Endothelial cell of umbilical vein (primary cell): ENCODE results near the gene C2CD4D. TPM values are rescaled to one million over a fixed set of nuclear protein-coding genes. Genes with fewer than 3 reads are reported as not detected.
A peak's percentile ranks its signal among the peaks of the same experiment; 100 is the strongest.

Experiments
- BruUV-seq: library from RNA; stranded (reverse); fragments of 400-500 nt; replicated peaks from 2 replicates; lab custom pipeline; 2021; lab: Mats Ljungman, UMichigan
- CTCF ChIA-PET: fragments of 300-600, 350-600 bp; sonication (Branson Sonifier 250); formaldehyde crosslinking; loops from one replicate; lab custom pipeline; 2021; ENCODE audit warnings: antibody characterized with exemption, inconsistent platforms; lab: Charles Lee
- POLR2A ChIA-PET: fragments of 300-600, 350-600 bp; sonication (Branson Sonifier 250); formaldehyde crosslinking; loops from one replicate; lab custom pipeline; 2021; ENCODE audit warnings: antibody characterized with exemption, inconsistent platforms; lab: Charles Lee
- DNase-seq: peaks from one replicate; pipeline ENCODE4 v3.0.0-alpha.2; 2011; ENCODE audit warnings: low read depth, low spot score
- FAIRE-seq: peaks from 2 replicates; lab custom pipeline; 2011; peaks lifted over from hg19 to GRCh38; lab: Jason Lieb, UNC
- H2AFZ ChIP-seq: 2 replicates; pipeline ENCODE4 v1.6.0; 2012; ENCODE audit warnings: low read depth, low read length, control low read depth, inconsistent platforms
- H3K27ac ChIP-seq: 2 replicates; pipeline ENCODE4 v1.5.1; 2011; ENCODE audit warnings: low read depth, mild to moderate bottlenecking, control low read depth, low read length, moderate library complexity; ENCODE audit not compliant: insufficient read depth
- H3K27me3 ChIP-seq, 2 experiments: 2 replicates each; pipeline versions ENCODE4 v1.6.0 to v1.6.1; 2011; ENCODE audit warnings: low read length in 2 of 2, mixed read lengths in 1 of 2; ENCODE audit not compliant: control insufficient read depth in 2 of 2, insufficient read depth in 2 of 2
- H3K36me3 ChIP-seq, 2 experiments: 2 replicates in 1 of 2; 3 replicates in 1 of 2; pipeline ENCODE4 v1.5.1; 2011; ENCODE audit warnings: low read length in 2 of 2, mild to moderate bottlenecking in 1 of 2, moderate library complexity in 1 of 2; ENCODE audit not compliant: control insufficient read depth in 2 of 2, insufficient read depth in 2 of 2; ENCODE audit errors: extremely low read depth in 1 of 2
- H3K4me1 ChIP-seq: 3 replicates; pipeline ENCODE4 v1.5.1; 2011; ENCODE audit warnings: mild to moderate bottlenecking, low read length; ENCODE audit not compliant: control insufficient read depth, insufficient read depth; ENCODE audit errors: extremely low read depth
- H3K4me2 ChIP-seq: 2 replicates; pipeline ENCODE4 v1.6.1; 2011; ENCODE audit warnings: low read length, control low read depth, mixed read lengths; ENCODE audit not compliant: insufficient read depth
- H3K4me3 ChIP-seq, 3 experiments: fragments of 200-600 bp in 1 of 3; sonication (generic), shearing (Covaris generic) in 1 of 3; replicated peaks in 1 of 3; 2 replicates each; pipeline ENCODE4 v1.5.1; 2011 to 2016; ENCODE audit warnings: control low read depth in 3 of 3, low read length in 3 of 3, mild to moderate bottlenecking in 2 of 3, inconsistent platforms in 1 of 3, low read depth in 1 of 3, moderate library complexity in 1 of 3; ENCODE audit not compliant: insufficient read depth in 1 of 3
- H3K79me2 ChIP-seq: 2 replicates; pipeline ENCODE4 v1.6.0; 2012; ENCODE audit warnings: low read length, inconsistent platforms; ENCODE audit not compliant: control insufficient read depth, insufficient read depth
- H3K9ac ChIP-seq: replicated peaks from 2 replicates; pipeline ENCODE3; 2011; ENCODE audit warnings: low read length, control low read depth; ENCODE audit not compliant: insufficient read depth; ENCODE audit errors: extremely low read depth
- H3K9me1 ChIP-seq: replicated peaks from 3 replicates; pipeline ENCODE4 v1.6.0; 2011; ENCODE audit warnings: mild to moderate bottlenecking, low read length; ENCODE audit not compliant: control insufficient read depth, insufficient read depth; ENCODE audit errors: extremely low read depth
- H3K9me3 ChIP-seq: replicated peaks from 2 replicates; pipeline ENCODE4 v1.5.1; 2012; ENCODE audit warnings: low read length, inconsistent platforms; ENCODE audit not compliant: control insufficient read depth, insufficient read depth
- H4K20me1 ChIP-seq: replicated peaks from 2 replicates; pipeline ENCODE3; 2011; ENCODE audit warnings: mild to moderate bottlenecking, low read length; ENCODE audit not compliant: control insufficient read depth, insufficient read depth; ENCODE audit errors: extremely low read depth
- EZH2 ChIP-seq: IDR thresholded peaks from 2 replicates; pipeline ENCODE4 v1.6.1; 2012; ENCODE audit warnings: borderline replicate concordance, low read depth, mild to moderate bottlenecking, moderate library complexity, low read length, inconsistent platforms; ENCODE audit not compliant: severe bottlenecking
- GATA2 ChIP-seq: IDR thresholded peaks from 2 replicates; pipeline ENCODE4 v1.7.0; 2011; ENCODE audit warnings: low read depth, mild to moderate bottlenecking, moderate library complexity, mixed read lengths, low read length; ENCODE audit not compliant: insufficient read length, insufficient read depth
- JUN ChIP-seq: IDR thresholded peaks from 2 replicates; pipeline ENCODE4 v1.6.1; 2011; ENCODE audit warnings: borderline replicate concordance, low read depth; ENCODE audit not compliant: insufficient read length, insufficient read depth
- MYC ChIP-seq: IDR thresholded peaks from one replicate; pipeline ENCODE4 v1.6.1; 2011; ENCODE audit warnings: mild to moderate bottlenecking, low read depth, low read length
- POLR2A ChIP-seq: IDR thresholded peaks from 2 replicates; pipeline ENCODE4 v1.6.1; 2012; ENCODE audit warnings: low read depth, mild to moderate bottlenecking, control low read depth, low read length
- dilution Hi-C: fragments of 300-500 bp; cut with MboI; formaldehyde crosslinking; loops from one replicate; pipeline ENCODE4 v1.15.0; 2019; ENCODE audit warnings: low sequenced_read_pairs; ENCODE audit not compliant: extremely low pct_ligation_motif_present
- intact Hi-C: fragments of 100-400 bp; cut with micrococcal nuclease; formaldehyde crosslinking; loops from one replicate; pipeline ENCODE4 v1.10.0; 2022
- polyA plus RNA-seq, 4 experiments: library from polyadenylated mRNA; depleted of rRNA in 3 of 4; stranded (reverse) in 3 of 4; unstranded in 1 of 4; fragments of >200 nt; gene quantifications; 2 replicates each; pipeline versions ENCODE4 v1.2.1 to v1.2.3, GENCODE V29; 2011 to 2012; ENCODE audit warnings: missing spikeins in 1 of 4
- total RNA-seq: library from RNA; stranded (reverse); gene quantifications from 2 replicates; pipeline ENCODE4 v1.2.3, GENCODE V29; 2021
- TF ChIP-seq, protein P1 (sequence below), 2 donors: IDR thresholded peaks; 1 replicate in 1 of 2; 2 replicates in 1 of 2; pipeline ENCODE4 v1.5.1; 2011; ENCODE audit warnings: low read length in 2 of 2, mild to moderate bottlenecking in 2 of 2, moderate library complexity in 2 of 2, control low read depth in 1 of 2, inconsistent platforms in 1 of 2, low read depth in 1 of 2; ENCODE audit not compliant: insufficient read depth in 1 of 2; ENCODE audit errors: extremely low read depth in 1 of 2
- TF ChIP-seq, protein P2 (sequence below): IDR thresholded peaks from 2 replicates; pipeline ENCODE4 v1.6.1; 2011; ENCODE audit not compliant: insufficient read depth, insufficient read length

Gene C2CD4D
- total and polyA plus RNA-seq, 2 donors (not counting 3 experiments of a cell fraction or from before 2014, with no cell fraction given): not detected

DNA sequence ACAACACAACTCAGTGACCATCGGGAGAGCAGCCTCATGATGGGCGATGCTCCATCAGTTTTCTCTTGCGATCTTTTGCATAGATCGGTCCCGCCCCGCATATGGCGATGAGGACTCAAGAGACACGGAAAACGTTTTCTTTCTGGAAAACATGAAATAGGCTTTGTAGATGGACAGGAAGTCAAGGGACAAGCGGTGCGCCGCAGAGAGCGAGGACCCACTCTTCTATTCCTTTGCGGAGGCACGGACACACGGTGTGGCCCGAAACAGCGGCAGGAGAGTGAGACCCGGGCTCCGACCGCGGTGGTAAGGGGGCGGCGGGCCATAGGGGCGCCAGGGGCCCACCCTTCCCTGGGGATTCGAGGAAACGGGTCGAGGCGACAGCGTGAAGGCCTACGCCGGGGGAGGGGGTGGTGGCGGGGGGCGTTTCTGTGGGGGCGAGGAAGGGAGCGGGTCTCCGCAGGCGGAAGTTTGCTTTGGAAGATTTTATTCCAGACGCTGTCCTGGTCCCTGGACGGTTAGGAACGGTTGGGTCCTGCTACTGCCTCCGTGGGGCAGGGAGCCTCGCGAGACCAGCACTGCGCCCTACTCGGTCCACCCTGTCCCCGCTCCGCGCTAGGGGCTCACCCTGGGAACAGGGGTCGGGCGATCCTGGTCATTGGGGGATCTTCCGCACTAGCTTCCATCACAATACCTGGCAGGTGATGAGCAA, 48.5 kb downstream of the C2CD4D start:
- peak overlapping the region; percentile 74 for H3K9ac ChIP-seq
- H3K4me3 ChIP-seq: peak overlapping the region; percentile 43 to 94 (median 88)
- H2AFZ ChIP-seq: peak overlapping the region; percentile 88
- dilution Hi-C loops (no loop called here), intact Hi-C loops (loop anchor here (1.0 kb wide), 2 partner anchors 28 to 37 kb away; partner anchors contain the start of gene MRPL9)
- no peaks in the 10 kb centered on the region for H3K27me3 ChIP-seq
- H3K4me2 ChIP-seq: peak overlapping the region; percentile 89
- H3K79me2 ChIP-seq: no peaks in the 10 kb centered on the region
- POLR2A ChIA-PET: interaction anchor here (0.6 to 0.7 kb wide), 2 partner anchors 198 to 446 kb away, joined by 5 to 6 read pairs; no protein-coding TSS in a partner anchor
- peaks cover 12% of the 10 kb centered on the region for H3K4me1 ChIP-seq
- no peak overlapping the region for H3K27ac ChIP-seq
- TF ChIP-seq GATA2 (peak; percentile 4), POLR2A (no peak)
- no peaks in the 10 kb centered on the region for H3K36me3 ChIP-seq
- no peak for FAIRE-seq
- no peaks in the 10 kb centered on the region for H3K9me1 ChIP-seq
- no peaks in the 10 kb centered on the region for H4K20me1 ChIP-seq
- no peaks in the 10 kb centered on the region for H3K9me3 ChIP-seq
- DNase-seq: peak; percentile 33
- TSS peak; percentile 21 for BruUV-seq
- CTCF ChIA-PET: no interaction called here

DNA sequence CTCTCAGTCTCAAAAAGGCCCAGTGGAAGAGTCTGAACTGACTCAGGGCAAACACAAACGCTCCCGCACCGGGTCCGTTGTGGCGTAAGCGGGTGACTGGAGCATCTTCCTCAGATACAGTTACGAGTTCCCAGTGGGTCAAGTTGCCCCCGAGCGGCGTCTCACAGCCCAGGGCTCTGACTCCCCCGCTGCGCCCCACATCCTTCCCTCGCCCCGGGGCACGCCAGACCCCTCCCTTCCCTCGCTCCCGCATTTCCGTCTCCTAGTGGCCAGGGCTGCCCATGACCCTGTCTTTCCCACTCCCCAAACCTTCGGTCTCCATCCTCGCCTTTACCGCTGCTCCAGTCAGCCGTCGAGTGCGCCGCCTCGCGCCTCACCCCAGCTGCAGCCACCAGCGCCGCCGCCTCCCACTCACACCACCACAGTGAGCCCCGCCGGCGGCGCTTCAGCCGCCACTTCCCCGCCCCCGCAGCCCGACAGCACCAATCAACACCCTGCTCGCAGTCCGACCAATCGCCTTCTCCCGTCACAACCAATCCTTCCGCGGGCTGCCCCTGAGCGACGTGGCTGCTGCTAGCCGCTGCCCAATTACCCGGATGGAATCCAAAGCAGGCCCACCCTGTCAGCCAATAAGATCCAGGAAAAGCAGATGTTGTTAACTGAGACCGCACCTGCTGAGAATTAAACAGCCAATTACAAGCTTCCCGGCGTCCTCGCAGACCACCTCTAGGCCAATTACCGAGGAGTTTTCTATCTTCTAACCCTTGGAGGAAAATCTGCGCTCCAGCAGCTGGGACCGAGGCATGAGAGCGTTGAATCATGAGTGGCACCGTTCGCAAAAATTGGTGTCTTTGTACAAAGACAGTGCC, 49.3 kb downstream of the C2CD4D start, which contains the start of gene TDRKH:
Gene TDRKH, minus strand, starts transcription at position 430 of the 869 bp plus-strand sequence. CDS start 7,478 bp downstream, outside the sequence.
- DNase-seq (peak; percentile 100), FAIRE-seq (peak; percentile 100)
- BruUV-seq: no TSS peak
- intact Hi-C loops: loop anchor here (1.0 kb wide), 2 partner anchors 27 to 38 kb away; partner anchors contain the start of gene MRPL9
- H4K20me1 ChIP-seq: no peaks in the 10 kb centered on the region
- POLR2A ChIA-PET: interaction anchor here (0.6 to 1.3 kb wide), 3 partner anchors 27 to 445 kb away, joined by 4 to 6 read pairs (median 5); partner anchors contain the start of gene MRPL9
- no peak for TF ChIP-seq MYC
- peak; percentile 94 for TF ChIP-seq EZH2
- peak; percentile 32 for TF ChIP-seq GATA2
- TF ChIP-seq, protein P1, sequence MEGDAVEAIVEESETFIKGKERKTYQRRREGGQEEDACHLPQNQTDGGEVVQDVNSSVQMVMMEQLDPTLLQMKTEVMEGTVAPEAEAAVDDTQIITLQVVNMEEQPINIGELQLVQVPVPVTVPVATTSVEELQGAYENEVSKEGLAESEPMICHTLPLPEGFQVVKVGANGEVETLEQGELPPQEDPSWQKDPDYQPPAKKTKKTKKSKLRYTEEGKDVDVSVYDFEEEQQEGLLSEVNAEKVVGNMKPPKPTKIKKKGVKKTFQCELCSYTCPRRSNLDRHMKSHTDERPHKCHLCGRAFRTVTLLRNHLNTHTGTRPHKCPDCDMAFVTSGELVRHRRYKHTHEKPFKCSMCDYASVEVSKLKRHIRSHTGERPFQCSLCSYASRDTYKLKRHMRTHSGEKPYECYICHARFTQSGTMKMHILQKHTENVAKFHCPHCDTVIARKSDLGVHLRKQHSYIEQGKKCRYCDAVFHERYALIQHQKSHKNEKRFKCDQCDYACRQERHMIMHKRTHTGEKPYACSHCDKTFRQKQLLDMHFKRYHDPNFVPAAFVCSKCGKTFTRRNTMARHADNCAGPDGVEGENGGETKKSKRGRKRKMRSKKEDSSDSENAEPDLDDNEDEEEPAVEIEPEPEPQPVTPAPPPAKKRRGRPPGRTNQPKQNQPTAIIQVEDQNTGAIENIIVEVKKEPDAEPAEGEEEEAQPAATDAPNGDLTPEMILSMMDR (IDR thresholded peaks at IDR 0.05; ENCODE audit: extremely low read depth in 1 of 2, insufficient read depth in 1 of 2, low read depth in 1 of 2, low read length in 2 of 2): peak in 1 of 2 donors; percentile 39
- peak; percentile 17 for TF ChIP-seq POLR2A
- TF ChIP-seq, protein P2, sequence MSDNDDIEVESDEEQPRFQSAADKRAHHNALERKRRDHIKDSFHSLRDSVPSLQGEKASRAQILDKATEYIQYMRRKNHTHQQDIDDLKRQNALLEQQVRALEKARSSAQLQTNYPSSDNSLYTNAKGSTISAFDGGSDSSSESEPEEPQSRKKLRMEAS: peak; percentile 50
- no peak for TF ChIP-seq JUN
- H3K36me3 ChIP-seq: no peaks in the 10 kb centered on the region
- peaks cover 12% of the 10 kb centered on the region for H3K4me1 ChIP-seq
- peak within 1 kb of the TSS; percentile 88 for H2AFZ ChIP-seq
- CTCF ChIA-PET: interaction anchor here (0.9 to 2.0 kb wide), 6 partner anchors 9 to 346 kb away, joined by 3 to 8 read pairs (median 5); no protein-coding TSS in a partner anchor
- H3K4me3 ChIP-seq: peak within 1 kb of the TSS; percentile 43 to 94 (median 88)
- H3K9ac ChIP-seq: peak within 1 kb of the TSS; percentile 74
- H3K27me3 ChIP-seq: peaks cover 0 to 1% of the 10 kb centered on the region in 2 experiments
- peak within 1 kb of the TSS; percentile 89 for H3K4me2 ChIP-seq
- H3K9me1 ChIP-seq: no peaks in the 10 kb centered on the region
- dilution Hi-C loops: no loop called here
- H3K9me3 ChIP-seq: no peaks in the 10 kb centered on the region
- no peaks in the 10 kb centered on the region for H3K79me2 ChIP-seq
- H3K27ac ChIP-seq: no peak within 1 kb of the TSS
